Measurements from ENCODE around the gene PIGS. TPM values are rescaled to one million over a fixed set of nuclear protein-coding genes. Genes with fewer than 3 reads are reported as not detected.

The PIGS gene
- total and polyA plus RNA-seq, 9 of the 15 experiments (the other 6 are each of a cell fraction or from before 2014, with no cell fraction given) = 47.5 to 138 (median 57.6) TPM

GRCh38 chr17:28598799-28599310, 27.5 kb upstream of the PIGS start, which contains the start of gene SPAG5 (continued):
- TF ChIP-seq ZNF165 (CRISPR knock-in tag; IDR thresholded peaks at IDR 0.05; ENCODE audit: borderline replicate concordance) (no peak), FUS (optimal IDR thresholded peaks at IDR 0.05; ENCODE audit: low read depth, low read length) (no peak), TAL1 (IDR thresholded peaks at IDR 0.05) (no peak), ZNF699 (CRISPR knock-in tag; IDR thresholded peaks at IDR 0.05; ENCODE audit: insufficient replicate concordance) (no peak), ZNF324 (CRISPR knock-in tag; IDR thresholded peaks at IDR 0.05) (no peak), CCAR2 (IDR thresholded peaks at IDR 0.05; ENCODE audit: low read depth, low read length) (no peak), EWSR1 (IDR thresholded peaks at IDR 0.05; ENCODE audit: borderline replicate concordance, low read depth, partially characterized antibody) (no peak), NCOA4 (IDR thresholded peaks at IDR 0.05; ENCODE audit: partially characterized antibody) (no peak), TBP (optimal IDR thresholded peaks at IDR 0.05; ENCODE audit: low read depth, low read length) (peak; percentile 89), SIX5 (IDR thresholded peaks at IDR 0.05; ENCODE audit: borderline replicate concordance in 1 of 2, insufficient read depth in 1 of 2, low read depth in 1 of 2, low read length in 2 of 2) (no peak), HNRNPUL1 (IDR thresholded peaks at IDR 0.05; ENCODE audit: low read length) (no peak), ESRRB (CRISPR knock-in tag; IDR thresholded peaks at IDR 0.05; ENCODE audit: borderline replicate concordance) (no peak), CHD4 (IDR thresholded peaks at IDR 0.05; ENCODE audit: insufficient read depth, insufficient replicate concordance, low read depth, low read length, poor library complexity, severe bottlenecking) (no peak), DACH1 (IDR thresholded peaks at IDR 0.05; ENCODE audit: partially characterized antibody) (no peak), POLR2A (conservative IDR thresholded peaks at IDR 0.05) (peak; percentile 98), PCBP2 (IDR thresholded peaks at IDR 0.05; ENCODE audit: low read depth, low read length, poor library complexity, severe bottlenecking) (no peak), KDM2B (CRISPR knock-in tag; IDR thresholded peaks at IDR 0.05) (no peak), NCOA1 (IDR thresholded peaks at IDR 0.05; ENCODE audit: low read depth) (no peak; the same call in 1 of the 2 replicates), ZNF518B (CRISPR knock-in tag; IDR thresholded peaks at IDR 0.05) (no peak)
- TF ChIP-seq, protein P1, sequence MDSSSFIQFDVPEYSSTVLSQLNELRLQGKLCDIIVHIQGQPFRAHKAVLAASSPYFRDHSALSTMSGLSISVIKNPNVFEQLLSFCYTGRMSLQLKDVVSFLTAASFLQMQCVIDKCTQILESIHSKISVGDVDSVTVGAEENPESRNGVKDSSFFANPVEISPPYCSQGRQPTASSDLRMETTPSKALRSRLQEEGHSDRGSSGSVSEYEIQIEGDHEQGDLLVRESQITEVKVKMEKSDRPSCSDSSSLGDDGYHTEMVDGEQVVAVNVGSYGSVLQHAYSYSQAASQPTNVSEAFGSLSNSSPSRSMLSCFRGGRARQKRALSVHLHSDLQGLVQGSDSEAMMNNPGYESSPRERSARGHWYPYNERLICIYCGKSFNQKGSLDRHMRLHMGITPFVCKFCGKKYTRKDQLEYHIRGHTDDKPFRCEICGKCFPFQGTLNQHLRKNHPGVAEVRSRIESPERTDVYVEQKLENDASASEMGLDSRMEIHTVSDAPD (CRISPR knock-in tag; IDR thresholded peaks at IDR 0.05) = no peak
- TF ChIP-seq, protein P2, sequence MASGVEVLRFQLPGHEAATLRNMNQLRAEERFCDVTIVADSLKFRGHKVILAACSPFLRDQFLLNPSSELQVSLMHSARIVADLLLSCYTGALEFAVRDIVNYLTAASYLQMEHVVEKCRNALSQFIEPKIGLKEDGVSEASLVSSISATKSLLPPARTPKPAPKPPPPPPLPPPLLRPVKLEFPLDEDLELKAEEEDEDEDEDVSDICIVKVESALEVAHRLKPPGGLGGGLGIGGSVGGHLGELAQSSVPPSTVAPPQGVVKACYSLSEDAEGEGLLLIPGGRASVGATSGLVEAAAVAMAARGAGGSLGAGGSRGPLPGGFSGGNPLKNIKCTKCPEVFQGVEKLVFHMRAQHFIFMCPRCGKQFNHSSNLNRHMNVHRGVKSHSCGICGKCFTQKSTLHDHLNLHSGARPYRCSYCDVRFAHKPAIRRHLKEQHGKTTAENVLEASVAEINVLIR (CRISPR knock-in tag; IDR thresholded peaks at IDR 0.05) = no peak
